H1 (cell line): ENCODE data around the gene DHDDS. TPM values are rescaled to one million over a fixed set of nuclear protein-coding genes. Genes with fewer than 3 reads are reported as not detected.

Experiments
- CTCF ChIA-PET: fragments of 300-600 bp; sonication (Branson Sonifier 250); formaldehyde crosslinking; loops from one replicate; lab custom pipeline; 2021; ENCODE audit not compliant: partially characterized antibody; lab: Charles Lee
- POLR2A ChIA-PET: fragments of 300-600 bp; sonication (Branson Sonifier 250); formaldehyde crosslinking; loops from one replicate; lab custom pipeline; 2021; ENCODE audit warnings: inconsistent platforms; ENCODE audit not compliant: partially characterized antibody; lab: Charles Lee
- DNase-seq, 2 experiments: peaks; one replicate each; pipeline versions ENCODE4 v3.0.0 to v3.0.0-alpha.2; 2010 to 2022; ENCODE audit warnings: low spot score in 2 of 2, low read depth in 1 of 2, mixed read lengths in 1 of 2
- FAIRE-seq: peaks from 2 replicates; lab custom pipeline; 2011; peaks lifted over from hg19 to GRCh38; lab: Jason Lieb, UNC
- H2AFZ ChIP-seq: 2 replicates; pipeline ENCODE4 v1.8.1; 2012; ENCODE audit warnings: low read length, inconsistent platforms
- H2AK5ac ChIP-seq: 2 replicates; pipeline ENCODE4 v1.6.1; 2013; ENCODE audit warnings: low read depth, low read length
- H2BK120ac ChIP-seq: replicated peaks from 2 replicates; pipeline ENCODE3; 2013; ENCODE audit warnings: low read depth, low read length, inconsistent platforms
- H2BK12ac ChIP-seq: 2 replicates; pipeline ENCODE4 v1.6.1; 2013; ENCODE audit warnings: low read depth, low read length
- H2BK15ac ChIP-seq: 2 replicates; pipeline ENCODE4 v1.6.1; 2013; ENCODE audit warnings: low read length
- H2BK20ac ChIP-seq: 2 replicates; pipeline ENCODE4 v1.6.1; 2013; ENCODE audit warnings: low read length
- H2BK5ac ChIP-seq: 2 replicates; pipeline ENCODE4 v1.6.1; 2013; ENCODE audit warnings: low read depth, low read length
- H3K14ac ChIP-seq: 2 replicates; pipeline ENCODE4 v1.6.1; 2013; ENCODE audit warnings: inconsistent platforms; ENCODE audit not compliant: insufficient read length
- H3K18ac ChIP-seq: 2 replicates; pipeline ENCODE4 v1.6.1; 2013; ENCODE audit warnings: low read length; ENCODE audit errors: extremely low read depth
- H3K23ac ChIP-seq: 2 replicates; pipeline ENCODE4 v1.6.1; 2013; ENCODE audit warnings: inconsistent platforms; ENCODE audit not compliant: insufficient read length
- H3K23me2 ChIP-seq: 2 replicates; pipeline ENCODE4 v1.6.1; 2013; ENCODE audit warnings: low read depth, low read length
- H3K27ac ChIP-seq: 2 replicates; pipeline ENCODE4 v1.6.1; 2011; ENCODE audit warnings: low read depth, low read length, inconsistent platforms
- H3K27me3 ChIP-seq, 4 experiments: replicated peaks in 1 of 4; 1 replicate in 1 of 4; 2 replicates in 3 of 4; pipeline versions ENCODE4 v1.6.1 to v1.8.1; 2011 to 2013; ENCODE audit warnings: low read length in 3 of 4, mild to moderate bottlenecking in 3 of 4, inconsistent platforms in 2 of 4, mixed read lengths in 2 of 4, moderate library complexity in 1 of 4; ENCODE audit not compliant: control insufficient read depth in 3 of 4, insufficient read depth in 3 of 4; ENCODE audit errors: extremely low read depth in 1 of 4
- H3K36me3 ChIP-seq, 4 experiments: 2 replicates each; pipeline versions ENCODE4 v1.6.1 to v1.8.1; 2011 to 2013; ENCODE audit warnings: mild to moderate bottlenecking in 4 of 4, low read length in 3 of 4, moderate library complexity in 2 of 4, control low read depth in 1 of 4, inconsistent platforms in 1 of 4; ENCODE audit not compliant: insufficient read depth in 4 of 4, control insufficient read depth in 2 of 4
- H3K4ac ChIP-seq: replicated peaks from 2 replicates; pipeline ENCODE3; 2013; ENCODE audit warnings: low read length, low read depth, mixed read lengths, inconsistent platforms; ENCODE audit not compliant: insufficient read length
- H3K4me1 ChIP-seq, 4 experiments: replicated peaks in 1 of 4; 1 replicate in 1 of 4; 2 replicates in 3 of 4; pipeline versions ENCODE4 v1.6.1 to v1.8.1; 2011 to 2013; ENCODE audit warnings: low read length in 3 of 4, inconsistent platforms in 2 of 4, mixed read lengths in 1 of 4; ENCODE audit not compliant: insufficient read depth in 4 of 4, control insufficient read depth in 3 of 4
- H3K4me2 ChIP-seq, 2 experiments: 2 replicates each; pipeline versions ENCODE4 v1.6.1 to v1.8.1; 2011 to 2013; ENCODE audit warnings: low read depth in 2 of 2, low read length in 2 of 2, control low read depth in 1 of 2, inconsistent platforms in 1 of 2, mild to moderate bottlenecking in 1 of 2; ENCODE audit not compliant: insufficient read depth in 1 of 2
- H3K4me3 ChIP-seq, 4 experiments: fragments of 200-600, 300-600 bp in 1 of 4; sonication (generic), shearing (Covaris generic), sonication (Bioruptor Twin) in 1 of 4; 2 replicates each; pipeline versions ENCODE4 v1.5.1 to v1.8.1; 2011 to 2016; ENCODE audit warnings: low read length in 4 of 4, low read depth in 3 of 4, control low read depth in 2 of 4, inconsistent platforms in 2 of 4, mild to moderate bottlenecking in 2 of 4, mixed read lengths in 1 of 4, moderate library complexity in 1 of 4; ENCODE audit not compliant: insufficient read depth in 2 of 4; ENCODE audit errors: extremely low read depth in 1 of 4
- H3K56ac ChIP-seq: replicated peaks from 2 replicates; pipeline ENCODE3; 2013; ENCODE audit warnings: low read depth, mild to moderate bottlenecking, mixed read lengths, low read length, inconsistent platforms; ENCODE audit not compliant: insufficient read length
- H3K79me1 ChIP-seq: 2 replicates; pipeline ENCODE4 v1.6.1; 2013; ENCODE audit warnings: low read depth, low read length, control low read depth
- H3K79me2 ChIP-seq, 2 experiments: 2 replicates each; pipeline versions ENCODE4 v1.6.1 to v1.8.1; 2012 to 2013; ENCODE audit warnings: low read length in 2 of 2, mild to moderate bottlenecking in 2 of 2, inconsistent platforms in 1 of 2; ENCODE audit not compliant: insufficient read depth in 2 of 2, control insufficient read depth in 1 of 2
- H3K9ac ChIP-seq, 4 experiments: replicated peaks in 1 of 4; 1 replicate in 1 of 4; 2 replicates in 3 of 4; pipeline versions ENCODE4 v1.6.1 to v1.8.1; 2011 to 2013; ENCODE audit warnings: low read depth in 3 of 4, low read length in 3 of 4, control low read depth in 2 of 4, mild to moderate bottlenecking in 2 of 4, moderate library complexity in 2 of 4, inconsistent platforms in 1 of 4; ENCODE audit errors: extremely low read depth in 1 of 4
- H3K9me3 ChIP-seq, 2 experiments: 2 replicates each; pipeline versions ENCODE4 v1.6.1 to v1.8.1; 2012 to 2013; ENCODE audit warnings: mild to moderate bottlenecking in 2 of 2, moderate library complexity in 2 of 2, control low read depth in 1 of 2, inconsistent platforms in 1 of 2, low read depth in 1 of 2, low read length in 1 of 2, mixed read lengths in 1 of 2; ENCODE audit not compliant: insufficient read depth in 2 of 2
- H4K20me1 ChIP-seq, 2 experiments: replicated peaks in 1 of 2; 2 replicates each; pipeline versions ENCODE3 to v1.8.1; 2011 to 2013; ENCODE audit warnings: inconsistent platforms in 2 of 2, low read length in 2 of 2, mild to moderate bottlenecking in 1 of 2; ENCODE audit not compliant: insufficient read depth in 2 of 2, control insufficient read depth in 1 of 2
- H4K5ac ChIP-seq: 2 replicates; pipeline ENCODE4 v1.6.1; 2013; ENCODE audit warnings: low read length, low read depth, mixed read lengths, inconsistent platforms; ENCODE audit not compliant: insufficient read length
- H4K8ac ChIP-seq: 2 replicates; pipeline ENCODE4 v1.8.0; 2013; ENCODE audit warnings: mild to moderate bottlenecking, moderate library complexity, low read length, inconsistent platforms; ENCODE audit not compliant: insufficient read depth; ENCODE audit errors: extremely low read depth
- H4K91ac ChIP-seq: replicated peaks from 2 replicates; pipeline ENCODE3; 2013; ENCODE audit warnings: low read length, mixed read lengths, inconsistent platforms; ENCODE audit not compliant: insufficient read length
- MAX ChIP-seq: IDR thresholded peaks from 2 replicates; pipeline ENCODE4 v1.6.1; 2012; ENCODE audit warnings: inconsistent platforms
- WGBS, 2 experiments: shearing (Covaris generic) in 1 of 2; methylation state at CpG; one replicate each; pipeline versions ENCODE4 v1.1.6 to v1.1.7; 2013 to 2015; ENCODE audit warnings: low lambda C conversion rate in 2 of 2, mixed read lengths in 2 of 2, inconsistent platforms in 1 of 2, low coverage in 1 of 2, missing lambda C conversion rate in 1 of 2; ENCODE audit not compliant: insufficient replicate concordance in 2 of 2, insufficient coverage in 1 of 2, insufficient read length in 1 of 2; ENCODE audit errors: extremely low coverage in 1 of 2, missing lambda C conversion rate in 1 of 2; 5-methylcytosine and 5-hydroxymethylcytosine counted together
- polyA plus RNA-seq, 7 experiments: library from polyadenylated mRNA; depleted of rRNA in 3 of 7; stranded (reverse) in 5 of 7; unstranded in 2 of 7; fragments of >200 nt in 5 of 7; fragments of 200-250 nt in 2 of 7; gene quantifications; 1 replicate in 5 of 7; 2 replicates in 1 of 7; 4 replicates in 1 of 7; pipeline versions ENCODE4 v1.2.1 to v1.2.3, GENCODE V29; 2011 to 2013; ENCODE audit warnings: missing spikeins in 2 of 7, mixed read lengths in 2 of 7
- total RNA-seq: library from RNA; stranded (reverse); fragmentation: NEBNext Ultra II Directional; extraction: Animal tissue kit (Norgen Biotek cat#: 25700); gene quantifications from 2 replicates; pipeline ENCODE4 v1.2.1, GENCODE V29; 2021

Gene DHDDS
- total and polyA plus RNA-seq, 2 of the 8 experiments (the other 6 are each of a cell fraction or from before 2014, with no cell fraction given), result 28.3 to 44.6 TPM

- no peak overlapping the region for H3K23ac ChIP-seq
- no peaks in the 10 kb centered on the region for H3K79me2 ChIP-seq
- peaks cover 0 to 4% (median 0%) of the 10 kb centered on the region in 4 experiments; a peak in 2 of 8 replicates for H3K36me3 ChIP-seq
- TF ChIP-seq MAX, result no peak
- H2AK5ac ChIP-seq, result no peak overlapping the region
- no peak overlapping the region for H2BK5ac ChIP-seq
- WGBS, 2 experiments, result 92% methylated on average over 2 of the region's 2 CpGs; no CpG with 5 or more reads in 1 of the 2 experiments
- H3K4me2 ChIP-seq, result no peak overlapping the region
- DNase-seq (no peak), FAIRE-seq (no peak)
- H3K4me3 ChIP-seq, result no peak overlapping the region
- H3K56ac ChIP-seq, result no peak overlapping the region
- H4K91ac ChIP-seq, result no peak overlapping the region
- no peak overlapping the region for H4K5ac ChIP-seq
- H3K9me3 ChIP-seq, result no peaks in the 10 kb centered on the region
- no peak overlapping the region for H3K4ac ChIP-seq
- no peaks in the 10 kb centered on the region for H4K20me1 ChIP-seq
- no peak overlapping the region for H3K27ac ChIP-seq
- no peaks in the 10 kb centered on the region for H3K27me3 ChIP-seq
- no peak overlapping the region for H2BK120ac ChIP-seq
- H3K18ac ChIP-seq, result no peak overlapping the region
- H3K4me1 ChIP-seq, result no peaks in the 10 kb centered on the region
- no peak overlapping the region for H2BK12ac ChIP-seq
- no peak overlapping the region for H4K8ac ChIP-seq
- CTCF ChIA-PET, result no interaction called here
- POLR2A ChIA-PET, result interaction anchor here (1.1 to 7.0 kb wide), 4 partner anchors 9 to 31 kb away, joined by 4 to 49 read pairs (median 8); partner anchors contain the start of gene HMGN2
- no peaks in the 10 kb centered on the region for H3K23me2 ChIP-seq
- no peak overlapping the region for H3K9ac ChIP-seq
- no peak overlapping the region for H2BK20ac ChIP-seq
- H3K14ac ChIP-seq, result no peak overlapping the region
- H3K79me1 ChIP-seq, result no peaks in the 10 kb centered on the region
- H2AFZ ChIP-seq, result no peak overlapping the region
- H2BK15ac ChIP-seq, result no peak overlapping the region
Measured at GRCh38 chr1:26483980-26484379, 51.9 kb downstream of the DHDDS start.
